Thyroid gland (tissue), 4 donors: ENCODE results near the gene FLCN.

Source experiments
- POLR2A ChIP-seq, 2 donors: fragments of 450-650 bp; IDR thresholded peaks; one replicate each; pipeline ENCODE4 v1.6.1; 2017; ENCODE audit warnings: antibody characterized with exemption in 2 of 2, mild to moderate bottlenecking in 2 of 2, moderate library complexity in 1 of 2
- TF ChIP-seq, protein P1 (sequence below), 6 experiments: fragments of 200-600 bp in 3 of 6; fragments of 450-650 bp in 3 of 6; sonication (generic) in 3 of 6; IDR thresholded peaks; one replicate each; pipeline ENCODE4 v1.5.1; 2016 to 2019; ENCODE audit warnings: antibody characterized with exemption in 6 of 6, mild to moderate bottlenecking in 2 of 6, inconsistent platforms in 1 of 6, moderate library complexity in 1 of 6

DNA sequence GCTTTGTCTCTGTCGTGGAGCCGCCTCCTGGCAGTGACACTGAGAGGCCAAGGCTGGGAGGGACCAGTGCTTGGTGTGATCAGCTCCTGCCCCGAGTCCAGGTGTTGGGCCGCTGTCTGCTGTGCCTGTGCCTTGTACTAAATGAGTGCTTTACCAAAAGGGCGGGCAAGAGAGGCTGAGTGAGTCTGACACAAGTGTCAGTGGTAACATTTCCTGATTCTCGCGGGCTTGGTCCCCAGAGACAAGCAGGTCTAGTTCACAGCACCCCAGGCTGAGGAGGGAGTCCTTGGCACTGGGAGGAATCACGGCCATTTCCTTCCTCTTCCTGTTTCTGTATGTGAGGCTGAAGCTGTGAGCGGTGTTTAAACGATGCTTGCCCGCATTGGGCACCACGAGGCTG, 61.1 kb downstream of the FLCN start:
- TF ChIP-seq, protein P1, sequence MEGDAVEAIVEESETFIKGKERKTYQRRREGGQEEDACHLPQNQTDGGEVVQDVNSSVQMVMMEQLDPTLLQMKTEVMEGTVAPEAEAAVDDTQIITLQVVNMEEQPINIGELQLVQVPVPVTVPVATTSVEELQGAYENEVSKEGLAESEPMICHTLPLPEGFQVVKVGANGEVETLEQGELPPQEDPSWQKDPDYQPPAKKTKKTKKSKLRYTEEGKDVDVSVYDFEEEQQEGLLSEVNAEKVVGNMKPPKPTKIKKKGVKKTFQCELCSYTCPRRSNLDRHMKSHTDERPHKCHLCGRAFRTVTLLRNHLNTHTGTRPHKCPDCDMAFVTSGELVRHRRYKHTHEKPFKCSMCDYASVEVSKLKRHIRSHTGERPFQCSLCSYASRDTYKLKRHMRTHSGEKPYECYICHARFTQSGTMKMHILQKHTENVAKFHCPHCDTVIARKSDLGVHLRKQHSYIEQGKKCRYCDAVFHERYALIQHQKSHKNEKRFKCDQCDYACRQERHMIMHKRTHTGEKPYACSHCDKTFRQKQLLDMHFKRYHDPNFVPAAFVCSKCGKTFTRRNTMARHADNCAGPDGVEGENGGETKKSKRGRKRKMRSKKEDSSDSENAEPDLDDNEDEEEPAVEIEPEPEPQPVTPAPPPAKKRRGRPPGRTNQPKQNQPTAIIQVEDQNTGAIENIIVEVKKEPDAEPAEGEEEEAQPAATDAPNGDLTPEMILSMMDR (IDR thresholded peaks at IDR 0.05): no peak
- no peak for TF ChIP-seq POLR2A (IDR thresholded peaks at IDR 0.05)
